NB4 (cell line): ENCODE results near the gene RBM17.
"Not testable (repeated sequence)": the region's sequence is repeated elsewhere in the genome, so short reads cannot be mapped to it uniquely, and the experiment has no call there.

Experiments used
- DNase-seq: peaks from one replicate; pipeline ENCODE4 v3.0.0; 2010; ENCODE audit warnings: low read depth
- H3K4me3 ChIP-seq: one replicate; pipeline ENCODE4 v1.5.1; 2011; ENCODE audit warnings: mild to moderate bottlenecking, low read depth, low read length, moderate library complexity
- CTCF ChIP-seq: IDR thresholded peaks from one replicate; pipeline ENCODE4 v1.5.1; 2012; ENCODE audit warnings: low read depth, low read length
- MAX ChIP-seq: IDR thresholded peaks from 2 replicates; pipeline ENCODE4 v1.6.1; 2011; ENCODE audit warnings: low read depth, low read length
- MYC ChIP-seq: IDR thresholded peaks from 2 replicates; pipeline ENCODE4 v1.6.1; 2011; ENCODE audit warnings: low read depth, low read length
- POLR2A ChIP-seq: IDR thresholded peaks from 2 replicates; pipeline ENCODE4 v1.6.1; 2011; ENCODE audit warnings: mild to moderate bottlenecking; ENCODE audit not compliant: insufficient read length; ENCODE audit errors: extremely low read depth

Gene RBM17

GRCh38 chr10:6119962-6120361 lies 31.1 kb downstream of the RBM17 start:
- DNase-seq: no peak
- TF ChIP-seq MYC (no peak), POLR2A (no peak), MAX (no peak), CTCF (no peak)
- no peak overlapping the region for H3K4me3 ChIP-seq

- no peak overlapping the region for H3K4me3 ChIP-seq
- peak; percentile 61 for DNase-seq
- TF ChIP-seq CTCF (no peak), MYC (no peak), MAX (no peak), POLR2A (no peak)
Measured at GRCh38 chr10:6120691-6121090, 31.9 kb downstream of the RBM17 start.

GRCh38 chr10:6121146-6121545 lies 32.3 kb downstream of the RBM17 start:
- TF ChIP-seq MYC: no peak
- no peak overlapping the region for H3K4me3 ChIP-seq
- no peak for DNase-seq

- no peak for DNase-seq
- TF ChIP-seq POLR2A (no peak), MAX (no peak), MYC (no peak), CTCF (no peak)
- no peak overlapping the region for H3K4me3 ChIP-seq
Measured at GRCh38 chr10:6123532-6123931, 34.7 kb downstream of the RBM17 start.

- TF ChIP-seq MYC (no peak), CTCF (no peak), POLR2A (no peak), MAX (no peak)
- no peak for DNase-seq
- H3K4me3 ChIP-seq: no peak overlapping the region
Measured at GRCh38 chr10:6124666-6125065, 35.8 kb downstream of the RBM17 start.

- DNase-seq: not testable (repeated sequence)
Measured at GRCh38 chr10:6127461-6127860, 38.6 kb downstream of the RBM17 start.

GRCh38 chr10:6128087-6128486 lies 39.3 kb downstream of the RBM17 start:
- TF ChIP-seq CTCF (no peak), POLR2A (no peak), MAX (no peak), MYC (no peak)
- no peak for DNase-seq
- no peak overlapping the region for H3K4me3 ChIP-seq

More at GRCh38 chr10:6127461-6127860, 38.6 kb downstream of the RBM17 start:
- not testable (repeated sequence) for H3K4me3 ChIP-seq
